HAP-1 (cell line): ENCODE results near the gene TUB.

Experiments
- DNase-seq, 2 experiments: peaks; one replicate each; pipeline ENCODE4 v3.0.0-alpha.2; 2016 to 2020; ENCODE audit warnings: low spot score in 2 of 2
- H3K27me3 ChIP-seq: fragments of 250-450 bp; sonication (Bioruptor Pico); 2 replicates; pipeline ENCODE4 v1.5.1; 2020; ENCODE audit warnings: low read depth, mild to moderate bottlenecking, moderate library complexity
- H3K36me3 ChIP-seq: fragments of 250-450 bp; sonication (Bioruptor Pico); replicated peaks from 2 replicates; pipeline ENCODE4 v1.5.1; 2020; ENCODE audit warnings: mild to moderate bottlenecking
- H3K4me1 ChIP-seq: fragments of 250-450 bp; sonication (Bioruptor Pico); 2 replicates; pipeline ENCODE4 v1.5.1; 2020; ENCODE audit warnings: mild to moderate bottlenecking
- H3K4me3 ChIP-seq: fragments of 250-450 bp; sonication (Bioruptor Pico); 2 replicates; pipeline ENCODE4 v1.5.1; 2020; ENCODE audit warnings: mild to moderate bottlenecking, moderate library complexity
- H3K9me3 ChIP-seq: fragments of 250-450 bp; sonication (Bioruptor Pico); 2 replicates; pipeline ENCODE4 v1.5.1; 2020; ENCODE audit warnings: mild to moderate bottlenecking, moderate library complexity
- in situ Hi-C: fragments of 300-500 bp; cut with MboI; formaldehyde crosslinking; loops from 3 replicates; pipeline ENCODE4 v1.14.3; 2020; ENCODE audit warnings: low sequenced_read_pairs, inconsistent platforms, mixed read lengths

Gene TUB

GRCh38 chr11:8038811-8039529 is 42.0 kb upstream of the TUB start:
- in situ Hi-C loops = no loop called here
- H3K4me3 ChIP-seq = no peak overlapping the region
- peaks cover 15% of the 10 kb centered on the region; the same call in 1 of the 2 replicates for H3K27me3 ChIP-seq
- no peak for DNase-seq
- no peaks in the 10 kb centered on the region for H3K9me3 ChIP-seq
- no peaks in the 10 kb centered on the region for H3K4me1 ChIP-seq
- H3K36me3 ChIP-seq = no peaks in the 10 kb centered on the region

- in situ Hi-C loops = loop anchor here (5.0 kb wide), 1 partner anchor 48 kb away; no protein-coding TSS in a partner anchor
- peaks cover 15% of the 10 kb centered on the region; the same call in 1 of the 2 replicates for H3K27me3 ChIP-seq
Observed at GRCh38 chr11:8039530-8040260, 41.3 kb upstream of the TUB start.

GRCh38 chr11:8040261-8040920 is 40.6 kb upstream of the TUB start:
- in situ Hi-C loops = loop anchor here (5.0 kb wide), 1 partner anchor 47 kb away; no protein-coding TSS in a partner anchor
- H3K36me3 ChIP-seq = no peaks in the 10 kb centered on the region
- DNase-seq = no peak
- H3K9me3 ChIP-seq = no peaks in the 10 kb centered on the region
- peaks cover 18% of the 10 kb centered on the region for H3K27me3 ChIP-seq
- no peaks in the 10 kb centered on the region for H3K4me1 ChIP-seq
- H3K4me3 ChIP-seq = no peak overlapping the region

More at GRCh38 chr11:8039530-8040260, 41.3 kb upstream of the TUB start:
- DNase-seq = no peak
- Histone ChIP-seq H3K36me3 (no peaks in the 10 kb centered on the region), H3K4me3 (no peak overlapping the region), H3K4me1 (no peaks in the 10 kb centered on the region), H3K9me3 (no peaks in the 10 kb centered on the region)

- no peak for DNase-seq
- no peaks in the 10 kb centered on the region for H3K4me1 ChIP-seq
- peaks cover 23% of the 10 kb centered on the region for H3K27me3 ChIP-seq
- H3K9me3 ChIP-seq = no peaks in the 10 kb centered on the region
- in situ Hi-C loops = loop anchor here (5.0 kb wide), 1 partner anchor 46 kb away; no protein-coding TSS in a partner anchor
- no peak overlapping the region for H3K4me3 ChIP-seq
- H3K36me3 ChIP-seq = no peaks in the 10 kb centered on the region
Observed at GRCh38 chr11:8040921-8041285, 40.1 kb upstream of the TUB start.

- H3K27me3 ChIP-seq = peaks cover 25% of the 10 kb centered on the region
- H3K36me3 ChIP-seq = no peaks in the 10 kb centered on the region
- DNase-seq = no peak
- in situ Hi-C loops = loop anchor here (5.0 kb wide), 1 partner anchor 46 kb away; no protein-coding TSS in a partner anchor
- H3K9me3 ChIP-seq = no peaks in the 10 kb centered on the region
- no peak overlapping the region for H3K4me3 ChIP-seq
- H3K4me1 ChIP-seq = no peaks in the 10 kb centered on the region
Observed at GRCh38 chr11:8041576-8041975, 39.4 kb upstream of the TUB start.

GRCh38 chr11:8043756-8044155 is 37.3 kb upstream of the TUB start:
- DNase-seq = no peak
- in situ Hi-C loops = loop anchor here (5.0 kb wide), 1 partner anchor 44 kb away; no protein-coding TSS in a partner anchor
- H3K36me3 ChIP-seq = no peaks in the 10 kb centered on the region
- H3K4me1 ChIP-seq = no peaks in the 10 kb centered on the region
- H3K4me3 ChIP-seq = no peak overlapping the region
- peaks cover 23% of the 10 kb centered on the region for H3K27me3 ChIP-seq
- no peaks in the 10 kb centered on the region for H3K9me3 ChIP-seq

- H3K36me3 ChIP-seq = no peaks in the 10 kb centered on the region
- H3K4me3 ChIP-seq = no peak overlapping the region
- H3K27me3 ChIP-seq = peaks cover 34% of the 10 kb centered on the region
- H3K9me3 ChIP-seq = no peaks in the 10 kb centered on the region
- H3K4me1 ChIP-seq = no peaks in the 10 kb centered on the region
- DNase-seq = no peak
- in situ Hi-C loops = no loop called here
Observed at GRCh38 chr11:8045839-8046238, 35.2 kb upstream of the TUB start.

- in situ Hi-C loops = no loop called here
- DNase-seq = no peak
- Histone ChIP-seq H3K4me3 (no peak overlapping the region), H3K4me1 (no peaks in the 10 kb centered on the region), H3K9me3 (no peaks in the 10 kb centered on the region), H3K27me3 (peaks cover 46% of the 10 kb centered on the region), H3K36me3 (no peaks in the 10 kb centered on the region)
Observed at GRCh38 chr11:8047382-8047781, 33.6 kb upstream of the TUB start.

GRCh38 chr11:8049084-8049483 is 31.9 kb upstream of the TUB start:
- Histone ChIP-seq H3K4me1 (no peaks in the 10 kb centered on the region), H3K9me3 (no peaks in the 10 kb centered on the region), H3K27me3 (peaks cover 42% of the 10 kb centered on the region), H3K36me3 (no peaks in the 10 kb centered on the region), H3K4me3 (no peak overlapping the region)
- in situ Hi-C loops = no loop called here
- DNase-seq = no peak

GRCh38 chr11:8055091-8055835 is 25.7 kb upstream of the TUB start:
- no peak for DNase-seq
- no peaks in the 10 kb centered on the region for H3K4me1 ChIP-seq
- no peaks in the 10 kb centered on the region for H3K36me3 ChIP-seq
- H3K4me3 ChIP-seq = no peak overlapping the region
- H3K9me3 ChIP-seq = no peaks in the 10 kb centered on the region
- in situ Hi-C loops = no loop called here
- H3K27me3 ChIP-seq = peaks cover 24% of the 10 kb centered on the region

GRCh38 chr11:8055836-8056526 is 25.0 kb upstream of the TUB start:
- Histone ChIP-seq H3K9me3 (no peaks in the 10 kb centered on the region), H3K27me3 (peaks cover 19% of the 10 kb centered on the region), H3K4me3 (no peak overlapping the region), H3K36me3 (no peaks in the 10 kb centered on the region), H3K4me1 (no peaks in the 10 kb centered on the region)
- no peak for DNase-seq
- in situ Hi-C loops = no loop called here

- H3K4me3 ChIP-seq = no peak overlapping the region
- no peak for DNase-seq
- no peaks in the 10 kb centered on the region for H3K4me1 ChIP-seq
- H3K9me3 ChIP-seq = no peaks in the 10 kb centered on the region
- H3K27me3 ChIP-seq = peaks cover 9% of the 10 kb centered on the region
- in situ Hi-C loops = no loop called here
- no peaks in the 10 kb centered on the region for H3K36me3 ChIP-seq
Observed at GRCh38 chr11:8056810-8057463, 24.1 kb upstream of the TUB start.
